Cardiac fibroblast (primary cell): ENCODE measurements around the gene CCT8.

Experiments used
- DNase-seq, 2 donors: peaks; one replicate each; pipeline versions ENCODE4 v3.0.0 to v3.0.0-alpha.2; 2010; ENCODE audit warnings: low read depth in 2 of 2
- H3K4me3 ChIP-seq, 2 donors: replicated peaks in 1 of 2; 1 replicate in 1 of 2; 2 replicates in 1 of 2; pipeline ENCODE4 v1.5.1; 2011; ENCODE audit warnings: low read depth in 2 of 2, low read length in 2 of 2, mild to moderate bottlenecking in 2 of 2, moderate library complexity in 1 of 2
- CTCF ChIP-seq: IDR thresholded peaks from one replicate; pipeline ENCODE4 v1.5.1; 2011; ENCODE audit warnings: low read depth, mild to moderate bottlenecking, low read length, inconsistent platforms

Gene CCT8

GRCh38 chr21:29104239-29104708 is 30.8 kb upstream of the CCT8 start:
- TF ChIP-seq CTCF = no peak
- H3K4me3 ChIP-seq = no peak overlapping the region
- DNase-seq = no peak

- DNase-seq = no peak
- TF ChIP-seq CTCF = no peak
- H3K4me3 ChIP-seq = no peak overlapping the region
Observed at GRCh38 chr21:29102791-29103257, 29.4 kb upstream of the CCT8 start.

- DNase-seq = peak in 1 of 2 donors; percentile 12
- H3K4me3 ChIP-seq = no peak overlapping the region
- TF ChIP-seq CTCF = no peak
Observed at GRCh38 chr21:29098156-29098555, 24.7 kb upstream of the CCT8 start.

- DNase-seq = no peak
- TF ChIP-seq CTCF = no peak
- H3K4me3 ChIP-seq = no peak overlapping the region
Observed at GRCh38 chr21:29096218-29097015, 23.0 kb upstream of the CCT8 start.

DNA sequence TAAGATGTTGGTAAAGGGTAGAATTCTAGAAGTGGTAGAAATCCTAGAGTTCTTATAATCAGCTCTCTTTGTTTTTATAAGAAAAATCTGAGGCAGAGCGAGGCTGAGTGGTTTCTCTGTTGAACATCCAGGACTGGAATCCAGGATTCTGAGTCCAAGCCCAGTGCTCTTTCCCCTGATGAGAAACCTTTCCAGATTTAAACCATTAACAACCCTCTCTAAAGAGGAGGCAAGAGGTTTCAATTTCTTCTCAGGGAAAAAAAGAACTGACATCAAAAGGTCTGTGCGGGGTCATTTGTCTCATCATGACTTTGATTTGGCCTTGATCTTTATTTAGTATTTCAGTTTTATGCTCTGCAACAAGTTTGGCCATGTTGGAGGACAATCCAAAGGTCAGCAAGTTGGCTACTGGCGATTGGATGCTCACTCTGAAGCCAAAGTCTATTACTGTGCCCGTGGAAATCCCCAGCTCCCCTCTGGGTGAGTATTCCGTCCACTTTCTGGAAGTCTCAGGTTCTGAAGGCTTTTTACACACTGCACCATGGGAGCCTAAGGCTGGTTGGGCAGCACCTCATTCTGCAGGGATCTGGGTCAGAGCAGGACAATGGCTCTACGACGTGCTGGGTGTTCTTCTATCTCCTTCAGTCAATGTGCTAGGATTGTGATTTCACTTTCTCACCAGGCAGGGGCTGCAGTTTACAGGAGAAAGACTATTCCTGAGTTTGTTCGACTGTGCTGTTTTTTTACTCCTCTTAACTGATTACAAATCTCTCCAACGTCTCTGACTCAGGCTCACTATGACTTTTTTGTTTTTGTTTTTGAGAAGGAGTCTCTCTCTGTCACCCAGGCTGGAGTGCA is 18.9 kb upstream of the CCT8 start:
- no peak overlapping the region for H3K4me3 ChIP-seq
- peak; percentile 22 for TF ChIP-seq CTCF
- peak; percentile 59 to 78 for DNase-seq

DNA sequence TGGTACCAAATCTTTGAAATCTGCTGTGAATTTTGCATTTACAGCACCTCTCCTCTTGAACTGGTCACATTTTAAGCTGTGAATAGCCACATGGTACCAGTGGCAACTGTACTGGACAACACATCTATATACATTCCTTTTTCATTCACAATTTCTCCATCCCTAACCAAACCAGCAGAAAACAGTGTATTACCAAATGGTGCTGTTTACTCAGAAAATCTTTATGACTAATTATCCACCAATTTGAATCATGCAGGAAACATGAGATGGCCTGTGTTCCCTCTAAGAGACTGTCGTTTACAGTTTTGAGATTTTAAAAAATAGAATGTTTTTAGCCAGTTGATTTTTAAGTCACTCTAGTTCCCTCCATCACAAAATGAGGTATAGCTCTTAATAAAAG is 17.6 kb upstream of the CCT8 start:
- DNase-seq = peak; percentile 76 to 94
- no peak overlapping the region for H3K4me3 ChIP-seq
- TF ChIP-seq CTCF = no peak
